ENCODE measurements around the gene CNEP1R1.
"Not testable (repeated sequence)": the region's sequence is repeated elsewhere in the genome, so short reads cannot be mapped to it uniquely, and the experiment has no call there.

The CNEP1R1 gene, protein sequence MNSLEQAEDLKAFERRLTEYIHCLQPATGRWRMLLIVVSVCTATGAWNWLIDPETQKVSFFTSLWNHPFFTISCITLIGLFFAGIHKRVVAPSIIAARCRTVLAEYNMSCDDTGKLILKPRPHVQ

DNA sequence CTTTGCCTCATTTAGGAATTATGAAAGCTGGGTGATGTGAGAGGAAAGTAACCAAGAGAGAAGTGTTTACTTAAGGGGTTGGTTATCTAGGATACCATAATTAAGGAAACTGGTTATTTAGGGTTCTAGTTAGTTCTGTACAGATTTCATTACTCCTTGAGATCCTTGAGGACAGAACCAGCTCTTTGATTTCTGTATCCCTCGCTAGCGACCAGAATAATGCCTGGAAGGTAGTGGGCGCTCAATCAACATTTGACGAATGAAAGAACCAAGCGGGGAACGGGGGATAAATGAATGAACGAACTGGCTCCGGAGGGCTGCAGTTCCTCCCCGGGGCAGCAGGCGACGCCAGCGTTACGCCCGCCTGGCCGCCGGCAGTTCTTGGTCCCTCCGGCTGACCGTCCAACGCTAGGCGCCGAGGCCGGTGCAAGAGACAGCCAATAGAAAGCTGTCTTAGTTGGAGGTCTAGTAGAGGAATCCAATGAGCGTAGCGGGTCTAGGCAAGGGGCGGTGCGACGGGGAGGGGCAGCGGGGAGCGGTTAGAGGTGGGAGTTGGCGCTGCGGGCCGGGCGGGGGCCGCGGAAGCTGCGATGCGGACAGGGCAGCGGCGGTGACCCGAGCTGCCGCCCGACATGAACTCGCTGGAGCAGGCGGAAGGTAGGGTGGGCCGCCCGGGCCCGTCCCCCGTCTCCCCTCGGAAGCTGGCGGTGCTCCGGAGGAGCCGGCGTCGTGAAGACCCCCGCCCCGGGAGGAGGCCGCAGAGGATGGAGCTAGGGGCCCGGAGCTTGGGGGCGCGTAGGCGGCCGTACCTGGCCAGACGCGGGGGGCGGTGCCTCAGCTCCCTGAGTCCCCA, at the start of gene CNEP1R1:
Gene CNEP1R1 (plus strand): TSS at position 542 of the 853 bp plus-strand sequence. CDS start 91 bp downstream, at position 633.
- DNase-seq, result peak; percentile 86 to 88

- DNase-seq, result no peak
These were observed 47.6 kb upstream of the CNEP1R1 start for GRCh38 chr16:49977427-49977826.

GRCh38 chr16:49978569-49979326, 46.3 kb upstream of the CNEP1R1 start:
- no peak for DNase-seq

DNA sequence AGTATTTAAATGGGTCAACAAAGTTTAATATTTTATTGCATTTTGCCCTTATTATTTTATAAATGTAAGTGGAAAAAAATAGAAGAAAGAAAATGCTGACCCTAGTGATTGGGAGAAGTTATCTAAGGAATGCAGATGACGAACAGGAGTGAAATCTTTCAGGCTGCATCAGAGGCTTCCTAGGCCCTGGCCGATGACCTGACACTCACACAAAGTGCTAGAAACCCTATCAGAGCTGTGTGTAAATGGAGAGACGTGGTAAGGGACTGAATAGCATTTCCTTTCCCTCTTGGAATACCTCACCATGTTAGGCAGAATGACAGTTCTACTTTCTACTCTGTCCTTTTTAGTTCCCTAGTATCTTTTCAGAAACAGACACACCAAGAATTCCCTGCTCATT, 44.9 kb upstream of the CNEP1R1 start:
- DNase-seq, result no peak

- DNase-seq, result no peak
These were observed 38.5 kb upstream of the CNEP1R1 start for GRCh38 chr16:49986351-49987124.

GRCh38 chr16:49987381-49987780, 37.6 kb upstream of the CNEP1R1 start:
- DNase-seq, result no peak

- DNase-seq, result no peak
These were observed 32.2 kb upstream of the CNEP1R1 start for GRCh38 chr16:49992825-49993224.

DNA sequence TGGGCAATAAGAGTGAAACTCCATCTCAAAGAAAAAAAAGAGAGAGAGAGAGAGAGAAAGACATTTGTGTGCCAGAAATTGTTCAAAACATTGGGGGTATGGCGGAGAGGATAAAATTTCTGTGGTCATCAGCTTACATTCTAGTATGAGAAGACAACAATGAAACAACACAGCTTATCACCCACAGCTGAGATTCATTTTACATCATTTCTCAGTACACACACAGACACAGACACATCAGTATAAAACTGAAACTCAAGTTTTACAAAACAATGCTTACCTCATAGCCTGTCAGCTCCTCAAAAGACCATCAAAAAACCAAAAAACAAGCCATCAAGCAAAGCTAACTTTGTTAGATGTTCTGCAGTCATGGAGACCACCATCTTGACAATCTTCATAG, 31.4 kb upstream of the CNEP1R1 start:
- DNase-seq, result no peak

DNA sequence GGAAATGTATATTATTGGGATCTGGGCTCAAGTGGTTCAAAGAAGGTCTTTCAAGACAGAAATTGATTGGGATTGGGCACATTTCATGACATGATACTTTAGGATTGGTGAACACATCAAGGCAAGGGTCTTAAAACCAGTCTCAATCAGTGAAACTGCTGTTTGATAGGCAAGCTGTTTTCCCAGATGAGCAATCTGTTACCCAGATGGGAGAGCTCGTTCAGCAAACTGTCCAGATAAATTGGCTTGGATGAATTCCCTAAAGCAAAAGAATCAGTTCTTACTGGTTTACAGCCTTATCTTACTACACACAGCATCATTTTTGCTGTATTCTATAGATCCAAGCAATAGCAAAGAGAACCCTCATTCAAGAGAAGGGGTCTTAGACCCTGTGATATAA, 31.0 kb upstream of the CNEP1R1 start:
- no peak for DNase-seq

DNA sequence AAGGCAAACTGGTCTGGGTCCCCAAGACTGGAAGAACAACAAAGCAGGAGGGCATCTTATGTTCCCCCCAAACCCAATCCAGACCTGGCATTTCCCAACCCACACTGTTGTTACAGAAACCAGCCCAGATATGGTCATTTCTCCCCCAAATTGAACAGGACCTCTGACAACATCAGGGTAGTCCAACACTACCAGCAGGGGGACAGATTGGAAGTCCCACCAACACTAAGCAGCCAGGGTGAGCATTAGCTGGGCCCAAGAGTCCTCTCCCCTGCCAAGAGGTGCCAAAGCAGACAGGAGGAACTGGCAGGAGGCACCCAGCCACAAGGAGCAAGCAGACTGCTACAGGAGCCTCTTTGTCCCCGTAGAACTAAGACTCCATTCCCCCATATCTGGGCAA, 29.3 kb upstream of the CNEP1R1 start:
- no peak for DNase-seq

- DNase-seq, result no peak
These were observed 27.2 kb upstream of the CNEP1R1 start for GRCh38 chr16:49997721-49998251.

DNA sequence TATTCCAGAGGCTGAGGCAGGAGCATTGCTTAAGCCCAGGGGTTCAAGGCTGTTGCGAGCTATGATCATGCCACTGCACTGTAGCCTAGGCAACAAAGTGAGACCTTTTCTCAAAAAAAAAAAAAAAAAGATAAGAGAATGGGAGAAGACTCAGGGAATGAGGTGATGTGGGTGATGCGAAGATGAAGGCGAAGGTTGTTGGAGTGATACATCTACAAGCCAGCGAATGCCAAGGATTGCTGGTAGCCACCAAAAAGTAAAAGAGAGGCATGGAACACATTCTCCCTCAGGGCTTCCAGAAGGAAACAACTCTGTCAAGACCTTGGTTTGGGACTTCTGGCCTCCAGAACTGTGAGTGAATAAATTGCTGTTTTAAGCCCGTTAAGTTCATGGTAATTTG, 26.0 kb upstream of the CNEP1R1 start:
- no peak for DNase-seq

- DNase-seq, result no peak
These were observed 23.9 kb upstream of the CNEP1R1 start for GRCh38 chr16:50001144-50001543.

DNA sequence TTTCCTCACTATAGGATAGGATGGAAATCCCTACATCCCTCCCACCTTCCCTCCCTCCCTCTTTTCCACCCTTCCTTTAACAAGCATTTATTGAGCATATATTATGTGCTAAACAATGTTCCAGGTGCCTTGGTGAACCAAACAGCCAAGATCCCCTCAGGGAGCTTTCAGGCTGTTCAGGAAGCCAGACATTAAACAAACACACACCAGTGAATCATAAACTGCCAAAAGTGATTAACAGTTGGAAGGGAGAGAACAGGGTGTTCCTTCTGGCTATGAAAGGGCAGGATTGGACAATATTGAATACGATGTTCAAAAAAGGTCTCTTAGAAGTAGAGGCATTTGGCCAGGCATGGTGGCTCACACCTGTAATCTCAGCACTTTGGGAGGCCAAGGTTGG, 22.8 kb upstream of the CNEP1R1 start:
- DNase-seq, result no peak

GRCh38 chr16:50004239-50004638, 20.8 kb upstream of the CNEP1R1 start:
- no peak for DNase-seq

GRCh38 chr16:50006964-50007363, 18.1 kb upstream of the CNEP1R1 start:
- no peak for DNase-seq

DNA sequence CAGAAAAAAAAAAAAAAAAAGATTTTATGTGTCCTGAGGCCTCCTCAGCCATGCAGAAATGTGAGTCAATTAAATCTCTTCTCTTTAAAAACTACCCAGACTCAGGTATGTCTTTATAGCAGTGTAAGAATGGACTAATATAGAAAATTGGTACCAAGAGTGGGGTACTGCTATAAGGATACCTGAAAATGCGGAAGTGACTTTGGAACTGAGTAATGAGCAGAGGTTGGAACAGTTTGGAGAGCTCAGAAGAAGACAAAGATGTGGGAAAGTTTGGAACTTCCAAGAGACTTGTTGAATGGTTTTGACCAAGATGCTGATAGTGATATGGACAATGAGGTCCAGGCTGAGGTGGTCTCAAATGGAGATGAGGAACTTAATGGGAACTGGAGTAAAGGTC, 17.3 kb upstream of the CNEP1R1 start:
- DNase-seq, result no peak

- DNase-seq, result no peak
These were observed 14.8 kb upstream of the CNEP1R1 start for GRCh38 chr16:50010212-50010611.

- DNase-seq, result no peak
These were observed 13.3 kb upstream of the CNEP1R1 start for GRCh38 chr16:50011707-50012106.

GRCh38 chr16:50012182-50012581, 12.8 kb upstream of the CNEP1R1 start:
- DNase-seq, result no peak

DNA sequence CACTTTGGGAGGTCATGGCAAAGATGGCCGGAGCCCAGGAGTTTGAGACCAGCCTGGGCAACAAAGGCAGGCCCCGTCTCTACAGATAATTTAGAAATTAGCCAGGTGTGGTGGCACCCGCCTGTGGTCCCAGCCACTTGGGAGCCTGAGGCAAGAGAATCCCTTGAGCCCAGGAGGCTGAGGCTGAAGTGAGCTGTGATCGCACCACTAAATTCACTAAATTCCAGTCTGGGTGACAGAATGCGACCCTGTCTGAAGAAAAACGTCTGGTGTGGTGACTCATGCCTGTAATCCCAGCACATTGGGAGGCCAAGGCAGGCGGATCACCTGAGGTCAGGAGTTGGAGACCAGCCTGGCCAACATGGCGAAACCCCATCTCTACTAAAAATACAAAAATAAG, 10.8 kb upstream of the CNEP1R1 start:
- not testable (repeated sequence) for DNase-seq

DNA sequence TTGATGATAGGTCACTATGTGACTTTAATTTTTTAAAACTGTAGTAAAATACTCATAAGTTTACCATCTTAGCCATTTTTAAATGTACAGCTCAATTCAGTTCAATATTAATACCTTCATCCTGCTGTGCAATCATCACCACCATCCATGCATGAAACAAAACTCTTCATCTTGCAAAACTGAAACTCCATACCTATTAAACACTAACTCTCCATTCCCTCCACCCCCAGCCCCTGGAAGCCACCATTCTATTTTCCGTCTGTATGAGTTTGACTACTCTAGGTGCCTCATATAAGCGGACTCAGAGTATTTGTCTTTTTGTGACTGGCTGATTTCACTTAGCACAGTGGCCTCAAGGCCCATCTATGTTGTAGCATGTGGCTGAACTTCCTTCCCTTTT, 9.4 kb upstream of the CNEP1R1 start:
- no peak for DNase-seq

- no peak for DNase-seq
These were observed 7.5 kb upstream of the CNEP1R1 start for GRCh38 chr16:50017553-50017952.

Data from stimulated activated CD4-positive, alpha-beta T cell treated with anti-CD3 and anti-CD28 coated beads, Interleukin-2, amount 100 ng/mL, for 48 hours (primary cell).